ENCODE data around the gene MROH2A.

- TF ChIP-seq POLR2AphosphoS5 (IDR thresholded peaks at IDR 0.05) (no peak), CTCF (IDR thresholded peaks at IDR 0.05) (no peak)
These were observed 63.1 kb downstream of the MROH2A start for GRCh38 chr2:233841183-233841582.

Measured in prostate gland (tissue), 2 donors.